ENCODE measurements around the gene FNDC1.

FNDC1 gene

DNA sequence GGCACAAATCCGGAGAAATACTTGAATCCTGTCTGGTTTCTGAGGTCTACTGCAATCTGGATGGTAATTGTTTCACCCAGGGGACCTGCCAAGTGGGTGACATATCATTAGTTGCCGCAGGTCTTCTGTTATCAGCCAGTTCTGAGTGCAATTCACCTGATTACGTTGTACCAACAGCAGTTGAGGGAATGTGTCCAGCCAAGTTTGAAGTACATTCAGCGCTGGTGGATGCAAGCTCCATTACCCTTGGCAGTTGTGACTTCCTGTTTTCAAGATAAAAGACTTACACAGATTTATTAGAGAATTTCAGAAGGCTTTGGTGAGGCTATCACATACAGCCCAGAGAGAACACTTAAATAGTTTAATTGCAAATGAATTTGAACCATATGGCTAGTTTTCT, 42.8 kb downstream of the FNDC1 start:
- H3K79me2 ChIP-seq (ENCODE audit: low read length), result no peaks in the 10 kb centered on the region
- no peaks in the 10 kb centered on the region for H3K36me3 ChIP-seq (replicated peaks; ENCODE audit: low read depth, low read length)
- H3K27me3 ChIP-seq (ENCODE audit: low read depth, low read length), result 0 out of 2 replicates have a peak, but pooled peaks cover 3% of the 10 kb centered on the region
- no peaks in the 10 kb centered on the region for H3K4me1 ChIP-seq (ENCODE audit: low read length)
- H3K4me2 ChIP-seq (ENCODE audit: low read length), result no peak overlapping the region
- no peak overlapping the region for H3K27ac ChIP-seq (ENCODE audit: low read length)
- no peak overlapping the region for H3K9ac ChIP-seq (ENCODE audit: low read length)
- H3K4me3 ChIP-seq (ENCODE audit: low read length), result no peak overlapping the region
- no peak overlapping the region for H2AFZ ChIP-seq (ENCODE audit: low read depth, low read length)
- TF ChIP-seq EZH2phosphoT487 (IDR thresholded peaks at IDR 0.05; ENCODE audit: low read depth), result no peak
- H4K20me1 ChIP-seq (ENCODE audit: insufficient read depth, low read length), result no peaks in the 10 kb centered on the region
- H3K9me3 ChIP-seq (ENCODE audit: insufficient read depth, low read length), result no peaks in the 10 kb centered on the region

DNA sequence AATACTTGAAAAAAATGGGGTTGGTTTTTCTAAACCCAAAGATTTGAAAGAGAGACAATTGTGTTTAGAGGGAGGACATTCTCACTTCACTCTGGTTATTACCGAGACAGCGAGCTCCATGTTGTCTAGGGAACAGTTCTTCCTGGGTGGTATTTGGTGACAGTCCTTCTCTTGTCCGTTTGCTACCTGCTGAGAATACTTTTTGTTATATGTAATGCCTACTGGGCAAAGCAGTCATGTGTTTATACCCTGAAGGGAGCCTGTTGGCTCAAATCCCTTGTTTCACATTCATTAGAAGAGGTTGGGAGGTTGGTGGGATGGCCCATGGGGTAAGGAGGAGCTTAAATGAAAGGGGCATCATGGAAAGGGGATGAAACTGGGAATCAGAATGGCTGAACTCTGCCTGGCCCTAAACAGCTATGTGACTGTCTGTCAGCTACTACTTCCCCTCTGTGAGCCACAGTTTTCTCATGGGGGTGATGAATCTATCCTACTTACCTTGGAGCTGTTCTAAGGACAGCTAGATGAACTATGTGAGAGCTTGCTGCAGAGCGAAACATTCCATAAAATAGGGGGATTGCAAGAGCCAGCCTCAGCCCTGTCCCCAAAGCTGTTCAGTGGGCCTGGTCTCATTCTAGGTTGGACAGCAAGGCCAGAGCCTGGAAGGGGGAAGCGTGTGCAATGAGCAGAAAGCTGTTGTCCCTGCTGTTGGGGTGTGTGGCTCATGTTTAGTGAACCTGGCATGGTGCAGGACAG, 43.5 kb downstream of the FNDC1 start:
- H3K4me3 ChIP-seq (ENCODE audit: low read length), result no peak overlapping the region

DNA sequence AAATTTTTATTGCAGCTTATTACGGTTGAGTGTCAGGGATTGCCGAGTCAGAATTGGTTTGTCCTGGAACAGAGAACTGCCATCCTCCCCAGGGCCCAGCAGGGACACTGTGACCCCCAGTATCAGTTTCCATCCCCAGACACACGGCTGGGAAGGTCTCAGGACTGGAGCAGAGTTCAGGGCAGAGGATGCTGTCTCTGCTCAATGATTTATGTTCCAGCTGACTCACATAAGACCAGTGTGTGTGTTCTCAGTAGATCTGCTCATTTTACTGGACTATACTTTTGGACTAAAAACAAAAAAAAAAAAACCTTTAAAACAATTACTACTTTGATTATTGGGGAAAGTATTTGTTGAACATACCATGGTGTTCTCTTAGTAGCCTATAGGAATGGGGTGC, 44.2 kb downstream of the FNDC1 start:
- no peak for TF ChIP-seq EZH2phosphoT487 (IDR thresholded peaks at IDR 0.05; ENCODE audit: low read depth)
- TF ChIP-seq, protein P1, sequence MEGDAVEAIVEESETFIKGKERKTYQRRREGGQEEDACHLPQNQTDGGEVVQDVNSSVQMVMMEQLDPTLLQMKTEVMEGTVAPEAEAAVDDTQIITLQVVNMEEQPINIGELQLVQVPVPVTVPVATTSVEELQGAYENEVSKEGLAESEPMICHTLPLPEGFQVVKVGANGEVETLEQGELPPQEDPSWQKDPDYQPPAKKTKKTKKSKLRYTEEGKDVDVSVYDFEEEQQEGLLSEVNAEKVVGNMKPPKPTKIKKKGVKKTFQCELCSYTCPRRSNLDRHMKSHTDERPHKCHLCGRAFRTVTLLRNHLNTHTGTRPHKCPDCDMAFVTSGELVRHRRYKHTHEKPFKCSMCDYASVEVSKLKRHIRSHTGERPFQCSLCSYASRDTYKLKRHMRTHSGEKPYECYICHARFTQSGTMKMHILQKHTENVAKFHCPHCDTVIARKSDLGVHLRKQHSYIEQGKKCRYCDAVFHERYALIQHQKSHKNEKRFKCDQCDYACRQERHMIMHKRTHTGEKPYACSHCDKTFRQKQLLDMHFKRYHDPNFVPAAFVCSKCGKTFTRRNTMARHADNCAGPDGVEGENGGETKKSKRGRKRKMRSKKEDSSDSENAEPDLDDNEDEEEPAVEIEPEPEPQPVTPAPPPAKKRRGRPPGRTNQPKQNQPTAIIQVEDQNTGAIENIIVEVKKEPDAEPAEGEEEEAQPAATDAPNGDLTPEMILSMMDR (IDR thresholded peaks at IDR 0.05; ENCODE audit: low read depth, low read length), result no peak
- Histone ChIP-seq H3K27ac (ENCODE audit: low read length) (no peak overlapping the region), H3K4me2 (ENCODE audit: low read length) (no peak overlapping the region), H3K79me2 (ENCODE audit: low read length) (no peaks in the 10 kb centered on the region), H3K36me3 (replicated peaks; ENCODE audit: low read depth, low read length) (no peaks in the 10 kb centered on the region), H3K4me3 (ENCODE audit: low read length) (no peak overlapping the region), H2AFZ (ENCODE audit: low read depth, low read length) (no peak overlapping the region), H3K4me1 (ENCODE audit: low read length) (no peaks in the 10 kb centered on the region; the same call in 1 of the 2 replicates), H4K20me1 (ENCODE audit: insufficient read depth, low read length) (no peaks in the 10 kb centered on the region), H3K9ac (ENCODE audit: low read length) (no peak overlapping the region), H3K27me3 (ENCODE audit: low read depth, low read length) (0 out of 2 replicates have a peak, but pooled peaks cover 3% of the 10 kb centered on the region), H3K9me3 (ENCODE audit: insufficient read depth, low read length) (no peaks in the 10 kb centered on the region)

More for the DNA sequence above, 43.5 kb downstream of the FNDC1 start:
- H2AFZ ChIP-seq (ENCODE audit: low read depth, low read length), result no peak overlapping the region
- H3K27me3 ChIP-seq (ENCODE audit: low read depth, low read length), result 0 out of 2 replicates have a peak, but pooled peaks cover 3% of the 10 kb centered on the region
- H3K4me2 ChIP-seq (ENCODE audit: low read length), result no peak overlapping the region
- no peaks in the 10 kb centered on the region for H3K9me3 ChIP-seq (ENCODE audit: insufficient read depth, low read length)
- no peak overlapping the region for H3K9ac ChIP-seq (ENCODE audit: low read length)
- no peaks in the 10 kb centered on the region; the same call in 1 of the 2 replicates for H3K4me1 ChIP-seq (ENCODE audit: low read length)
- no peaks in the 10 kb centered on the region for H4K20me1 ChIP-seq (ENCODE audit: insufficient read depth, low read length)
- H3K36me3 ChIP-seq (replicated peaks; ENCODE audit: low read depth, low read length), result no peaks in the 10 kb centered on the region
- no peak overlapping the region for H3K27ac ChIP-seq (ENCODE audit: low read length)
- no peak for TF ChIP-seq EZH2phosphoT487 (IDR thresholded peaks at IDR 0.05; ENCODE audit: low read depth)
- TF ChIP-seq, protein P1 (IDR thresholded peaks at IDR 0.05; ENCODE audit: low read depth, low read length), result no peak
- H3K79me2 ChIP-seq (ENCODE audit: low read length), result no peaks in the 10 kb centered on the region

DNA sequence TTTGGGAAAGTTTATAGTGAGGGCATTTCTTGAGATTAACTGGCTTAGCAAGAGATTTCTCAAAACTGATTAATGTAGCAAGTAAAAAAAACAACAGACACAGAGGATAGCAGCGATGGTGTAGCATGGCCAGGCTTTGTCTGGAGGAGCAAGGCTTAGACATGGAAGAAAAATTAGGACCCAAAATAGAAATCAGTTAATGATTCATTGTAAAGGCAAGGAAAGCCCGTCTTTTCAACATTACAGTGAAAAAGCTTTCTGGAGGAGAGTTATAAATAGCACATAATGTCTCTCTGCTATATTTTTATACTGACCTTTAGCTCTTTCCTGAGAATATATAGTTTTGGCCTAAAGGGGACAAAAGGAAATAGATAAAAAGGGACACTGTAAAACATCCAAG, 45.1 kb downstream of the FNDC1 start:
- H3K27ac ChIP-seq (ENCODE audit: low read length), result no peak overlapping the region

More for the DNA sequence above, 45.1 kb downstream of the FNDC1 start:
- no peak for TF ChIP-seq EZH2phosphoT487 (IDR thresholded peaks at IDR 0.05; ENCODE audit: low read depth)
- TF ChIP-seq, protein P1 (IDR thresholded peaks at IDR 0.05; ENCODE audit: low read depth, low read length), result no peak
- Histone ChIP-seq H3K79me2 (ENCODE audit: low read length) (no peaks in the 10 kb centered on the region), H3K4me2 (ENCODE audit: low read length) (no peak overlapping the region), H3K9me3 (ENCODE audit: insufficient read depth, low read length) (no peaks in the 10 kb centered on the region), H3K4me3 (ENCODE audit: low read length) (no peak overlapping the region), H3K4me1 (ENCODE audit: low read length) (no peaks in the 10 kb centered on the region; the same call in 1 of the 2 replicates), H4K20me1 (ENCODE audit: insufficient read depth, low read length) (no peaks in the 10 kb centered on the region), H3K36me3 (replicated peaks; ENCODE audit: low read depth, low read length) (no peaks in the 10 kb centered on the region), H3K27me3 (ENCODE audit: low read depth, low read length) (0 out of 2 replicates have a peak, but pooled peaks cover 3% of the 10 kb centered on the region), H2AFZ (ENCODE audit: low read depth, low read length) (no peak overlapping the region), H3K9ac (ENCODE audit: low read length) (no peak overlapping the region)

All from OCI-LY3 (cell line).